Measurements from ENCODE around the gene P2RY2.

P2RY2 gene

DNA sequence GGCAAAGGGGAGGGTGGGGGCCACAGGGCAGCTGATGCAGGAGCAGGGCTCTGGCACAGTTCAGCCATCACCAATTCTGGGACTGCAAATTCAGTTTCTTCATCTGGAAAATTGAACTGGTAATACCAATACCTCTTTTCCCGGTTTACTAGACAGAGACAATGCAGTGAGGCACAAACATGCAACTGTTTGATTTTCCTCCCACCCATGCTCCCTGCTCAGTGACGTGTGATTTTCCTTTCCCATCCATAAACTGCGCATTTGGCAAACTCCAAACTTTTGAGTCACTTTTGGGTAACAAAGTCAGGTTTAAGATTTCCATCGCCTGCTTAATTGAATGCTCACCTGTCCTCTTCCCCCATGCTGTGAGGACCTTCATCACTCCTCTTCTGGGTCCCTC, 23.2 kb downstream of the P2RY2 start:
- no peak for DNase-seq (ENCODE audit: low read depth in 3 of 3, low spot score in 1 of 3)

DNA sequence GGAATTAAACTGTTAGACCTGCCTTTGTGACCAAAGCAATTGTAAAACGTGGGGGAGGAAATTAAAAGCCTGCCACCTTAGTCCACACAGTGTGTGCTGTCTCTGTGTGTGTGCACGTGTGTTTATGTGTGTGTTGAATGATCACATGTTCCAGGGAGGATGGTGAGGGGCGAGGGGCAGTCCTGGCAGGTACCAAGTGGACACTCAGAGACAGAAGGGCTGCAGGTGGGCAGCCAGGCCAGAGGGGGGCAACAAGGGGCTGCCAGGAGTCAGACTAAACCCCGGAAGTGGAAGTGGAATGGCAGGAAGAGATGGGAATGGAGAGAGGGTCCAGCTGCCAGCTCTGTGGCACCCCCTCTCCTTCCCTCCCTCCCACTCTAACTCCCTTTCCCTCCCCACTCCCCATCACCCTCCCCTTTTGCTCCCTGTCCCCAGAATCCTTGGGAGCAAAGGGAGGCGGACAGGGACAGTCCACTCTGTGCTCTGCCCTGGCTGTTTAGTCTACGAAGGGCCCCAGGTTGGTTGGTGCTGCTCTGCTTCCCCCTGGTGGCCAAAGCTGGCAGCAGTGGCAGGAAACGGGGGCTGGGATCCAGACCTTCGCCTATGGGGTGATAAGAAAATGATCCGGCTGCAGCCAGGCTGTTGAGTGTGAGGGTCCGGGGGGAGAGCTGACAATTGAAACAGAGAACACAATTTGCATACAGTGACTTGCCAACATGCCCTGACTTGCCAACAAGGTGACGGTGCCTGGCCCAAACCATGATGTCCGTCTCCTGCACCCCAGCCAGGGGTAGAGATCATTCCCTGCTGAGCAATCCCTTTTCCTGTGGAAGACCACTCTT, 24.4 kb downstream of the P2RY2 start:
- DNase-seq (ENCODE audit: low read depth in 3 of 3, low spot score in 1 of 3): peak; percentile 3 to 68 (median 46)

DNA sequence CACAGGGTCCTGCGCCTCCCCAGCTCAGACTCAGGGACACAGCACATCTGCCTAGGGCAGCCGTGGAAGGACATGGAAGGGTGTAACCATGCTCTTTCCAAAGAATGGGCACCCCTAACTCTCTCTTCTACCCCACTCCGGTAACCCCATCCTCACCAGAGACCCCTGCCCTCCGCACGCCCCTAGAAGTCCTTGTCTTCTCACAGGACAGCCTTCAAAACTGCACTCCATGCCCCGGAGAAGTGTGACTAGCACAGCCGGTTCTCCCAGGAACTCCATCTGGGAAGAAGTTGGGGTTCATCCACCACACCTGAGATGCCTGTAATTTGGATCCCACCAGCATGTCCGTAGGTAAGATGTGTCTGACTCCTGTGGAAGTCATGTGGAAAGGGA, 25.0 kb downstream of the P2RY2 start:
- no peak for DNase-seq (ENCODE audit: low read depth in 3 of 3, low spot score in 1 of 3)

DNA sequence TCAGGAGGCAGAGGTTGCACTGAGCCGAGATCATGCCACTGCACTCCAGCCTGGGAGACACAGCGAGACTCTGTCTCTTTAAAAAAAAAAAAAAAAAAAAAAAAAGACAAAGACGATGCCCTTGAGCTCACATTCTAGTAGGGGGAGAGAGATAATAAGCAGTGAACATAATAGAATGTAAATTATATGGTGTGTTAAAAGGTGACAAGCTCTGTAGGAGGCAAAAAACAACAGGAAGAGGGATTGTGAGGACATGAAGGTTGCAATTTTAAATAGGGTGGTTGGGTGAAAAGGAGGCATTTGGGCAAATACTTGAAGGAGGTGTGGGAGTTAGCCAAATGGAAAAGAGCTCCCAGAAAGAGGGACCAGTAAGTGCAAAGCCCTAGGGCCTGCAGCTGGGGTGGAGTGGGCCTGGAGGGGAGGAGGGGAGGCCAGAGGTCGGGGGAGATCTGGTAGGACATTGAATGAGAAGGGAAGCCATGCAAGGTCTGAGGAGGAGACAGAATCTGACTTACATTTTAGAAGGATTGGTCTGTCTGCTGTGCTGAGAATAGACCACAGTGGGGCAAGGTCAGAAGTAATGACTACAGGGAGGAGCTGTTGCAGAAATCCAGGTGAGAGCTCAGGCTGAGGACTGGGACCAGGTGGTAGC, 26.6 kb downstream of the P2RY2 start:
- DNase-seq (ENCODE audit: low read depth in 3 of 3, low spot score in 1 of 3): no peak

DNA sequence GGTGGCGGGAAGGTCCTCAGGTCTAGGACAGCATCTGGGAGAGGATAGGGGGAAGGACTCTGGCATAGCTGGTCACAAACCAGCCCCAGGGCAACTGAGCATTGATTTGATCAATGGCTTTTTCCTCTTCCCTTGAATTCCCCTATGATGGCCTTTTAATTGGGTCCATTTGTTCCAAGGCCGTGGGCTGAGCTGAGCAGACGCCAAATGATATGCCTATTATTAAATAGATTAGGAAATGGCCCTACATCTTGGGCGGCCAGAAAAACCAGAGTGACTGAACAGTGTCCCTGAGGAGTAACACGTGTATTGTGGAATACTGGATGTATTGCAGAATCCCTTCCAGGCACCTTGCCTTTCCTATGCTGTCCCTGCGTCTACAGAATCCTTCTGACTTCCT, 27.4 kb downstream of the P2RY2 start:
- DNase-seq (ENCODE audit: low read depth in 3 of 3, low spot score in 1 of 3): no peak

DNA sequence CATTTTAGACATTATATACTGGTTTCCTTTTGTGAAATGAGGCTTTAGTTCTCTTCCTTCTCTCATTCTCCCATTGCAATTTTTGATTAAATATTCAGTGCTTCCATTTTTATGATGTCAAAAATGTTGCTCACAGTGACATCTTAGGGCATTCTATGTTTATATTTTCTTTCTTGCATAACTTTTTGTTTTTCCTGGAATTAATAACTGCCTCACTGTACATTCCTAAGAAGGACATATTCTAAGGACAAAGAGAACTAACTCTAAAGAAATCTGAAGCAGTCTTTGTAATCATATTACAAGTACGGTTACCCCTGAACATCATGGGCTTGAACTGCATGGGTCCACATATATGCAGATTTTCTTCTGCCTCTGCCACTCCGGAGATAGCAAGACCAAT, 28.2 kb downstream of the P2RY2 start:
- DNase-seq (ENCODE audit: low read depth in 3 of 3, low spot score in 1 of 3): no peak

DNA sequence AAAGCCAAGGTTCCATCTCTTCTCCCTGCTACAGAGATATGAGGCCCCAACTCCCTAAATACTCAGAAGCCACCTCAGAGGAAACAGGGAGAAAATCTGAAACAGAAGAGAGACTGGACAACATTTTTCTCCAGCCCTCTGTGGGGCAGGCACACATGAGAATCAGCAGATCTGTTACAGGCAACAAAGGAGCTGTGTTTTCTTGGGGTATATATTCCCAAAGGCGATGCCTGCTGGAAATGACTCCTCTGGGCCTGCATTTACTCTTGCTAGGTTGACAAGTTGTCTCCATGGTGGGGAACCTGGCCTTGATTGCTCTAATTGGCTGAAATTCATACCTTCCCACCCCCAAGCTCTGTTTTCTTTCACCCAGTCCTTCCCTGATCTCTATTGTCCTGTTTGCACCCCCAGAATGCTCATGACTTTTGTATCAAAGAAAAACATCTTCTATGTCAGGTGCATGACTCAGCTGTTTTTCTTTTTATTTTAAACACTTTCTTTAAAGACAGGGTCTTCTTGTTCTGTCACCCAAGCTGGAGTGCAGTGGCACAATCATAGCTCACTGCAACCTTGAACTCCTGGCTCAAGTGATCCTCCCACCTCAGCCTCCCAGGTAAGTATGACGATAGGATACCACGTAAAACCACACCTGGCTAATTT, 30.6 kb downstream of the P2RY2 start:
- no peak for DNase-seq (ENCODE audit: low read depth in 3 of 3, low spot score in 1 of 3)

DNA sequence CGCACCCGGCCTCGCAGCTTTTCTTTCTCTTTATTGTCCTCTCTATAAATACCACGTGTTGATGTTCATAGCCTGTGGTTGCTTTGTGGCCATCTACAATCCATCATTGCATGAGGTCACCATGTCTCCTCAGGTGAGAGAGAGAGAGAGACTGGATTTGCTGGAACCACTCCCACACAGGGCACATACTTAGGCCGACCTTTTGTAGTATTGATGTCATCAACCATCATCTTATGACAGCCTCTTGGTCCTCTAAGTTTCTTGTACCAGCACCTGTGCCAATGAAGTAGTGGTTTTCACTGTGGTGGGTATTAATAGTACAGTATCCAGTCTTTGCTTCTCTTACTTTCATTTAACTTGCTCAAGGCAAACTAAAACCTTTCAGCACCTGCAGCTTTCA, 31.2 kb downstream of the P2RY2 start:
- DNase-seq (ENCODE audit: low read depth in 3 of 3, low spot score in 1 of 3): no peak

DNA sequence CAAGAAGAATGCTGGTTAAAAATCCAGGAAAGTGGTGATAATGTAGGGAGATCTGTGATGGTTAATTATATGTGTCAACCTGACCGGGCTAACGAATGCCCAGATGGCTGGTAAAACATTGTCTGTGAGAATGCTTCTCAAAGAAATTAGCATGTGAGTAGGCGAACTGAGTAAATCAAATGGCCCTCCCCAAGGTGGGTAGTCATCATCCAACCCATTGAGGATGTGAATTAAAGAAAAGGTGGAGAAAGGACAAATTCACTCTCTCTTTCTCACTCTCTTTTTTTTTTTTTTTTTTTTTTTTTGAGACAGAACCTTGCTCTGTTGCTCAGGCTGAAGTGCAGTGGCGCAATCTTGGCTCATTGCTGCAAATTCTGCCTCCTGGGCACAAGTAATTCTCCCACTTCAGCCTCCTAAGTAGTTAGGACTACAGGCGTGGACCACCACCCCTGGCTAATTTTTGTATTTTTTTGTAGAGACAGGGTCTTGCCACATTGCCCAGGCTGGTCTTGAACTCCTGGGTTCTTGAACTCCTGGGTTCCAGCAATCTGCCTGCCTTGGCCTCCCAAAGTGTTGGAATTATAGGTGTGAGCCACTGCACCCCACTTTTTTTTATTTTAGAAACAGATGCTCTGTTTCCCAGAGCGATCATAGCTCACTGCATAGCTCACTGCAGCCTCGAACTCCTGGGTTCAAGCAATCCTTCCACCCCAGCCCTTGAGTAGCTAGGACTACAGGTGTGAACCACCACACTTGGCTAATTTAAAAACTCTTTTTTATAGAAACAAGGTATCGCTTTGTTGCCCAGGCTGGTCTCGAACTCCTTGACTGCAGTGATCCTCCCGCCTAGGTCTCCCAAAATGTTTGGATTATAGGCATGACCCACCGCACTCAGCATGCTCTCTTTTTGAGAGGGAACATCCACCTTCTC, 32.0 kb downstream of the P2RY2 start:
- no peak for DNase-seq (ENCODE audit: low read depth in 3 of 3, low spot score in 1 of 3)

DNA sequence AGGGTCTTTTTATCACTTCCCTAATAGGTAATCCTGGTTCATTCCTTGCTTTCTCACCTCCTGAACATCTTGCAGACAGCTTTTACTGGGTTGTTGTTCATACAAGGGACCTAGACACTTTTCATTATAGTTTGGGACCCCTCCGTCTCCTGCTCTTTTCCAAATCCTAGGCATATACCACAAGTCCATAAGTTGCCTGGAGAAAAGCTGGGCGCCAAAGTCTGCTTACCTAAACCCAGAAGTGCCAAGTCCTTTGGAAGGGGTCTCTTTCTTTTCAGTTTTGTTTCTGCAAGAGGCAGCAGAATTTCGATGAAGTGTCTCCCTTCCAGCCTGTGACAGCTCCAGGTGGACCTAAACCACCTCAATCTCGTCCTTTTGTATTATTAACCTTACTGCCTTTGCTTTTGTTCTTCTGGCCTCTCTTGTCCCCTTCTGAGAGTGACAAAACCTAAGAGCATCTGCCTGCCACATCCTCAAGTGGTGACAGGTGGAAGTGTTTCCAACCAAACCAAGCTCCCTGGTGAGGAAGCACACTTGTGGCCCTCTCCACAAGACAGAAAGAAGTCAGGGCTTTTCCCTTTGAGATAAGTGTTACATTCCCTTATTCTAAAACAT, 34.6 kb downstream of the P2RY2 start:
- DNase-seq (ENCODE audit: low read depth in 3 of 3, low spot score in 1 of 3): no peak

DNA sequence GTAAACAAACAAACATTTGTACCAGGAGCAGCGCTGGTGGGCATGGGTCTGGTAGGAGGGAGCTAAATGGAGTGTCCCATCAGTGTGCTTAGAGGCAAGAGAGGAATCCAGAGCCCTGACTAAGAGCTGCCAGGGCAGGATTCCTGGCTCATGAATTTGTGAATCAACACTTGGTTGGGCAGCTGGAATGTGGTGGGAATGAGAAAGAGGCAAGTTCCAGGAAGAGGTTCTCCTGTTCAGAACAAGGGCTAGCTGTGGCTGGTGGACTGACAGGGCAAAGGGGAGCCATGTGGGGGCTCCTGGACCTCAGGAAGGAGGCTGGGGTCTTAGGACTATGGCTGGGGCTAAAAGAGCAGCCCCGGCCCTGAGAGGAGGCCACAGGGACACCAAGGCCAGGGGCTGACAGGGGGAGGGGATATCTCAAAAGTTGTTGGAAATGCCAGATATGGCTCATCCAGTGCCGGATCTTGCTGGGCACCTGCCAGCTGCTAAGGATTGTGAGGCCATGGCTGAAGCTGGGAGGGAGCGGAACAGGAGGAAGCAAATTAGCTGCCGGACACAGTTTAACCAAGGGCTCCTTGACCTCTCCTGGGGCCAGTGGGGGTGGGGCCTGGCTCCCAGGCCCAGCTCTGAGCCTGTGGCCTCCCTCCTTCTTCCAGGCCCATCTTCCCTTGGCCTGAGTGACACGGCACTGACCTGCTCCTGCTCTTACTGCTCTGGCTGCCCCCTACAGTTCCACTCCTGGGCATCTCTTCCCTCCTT, 39.4 kb downstream of the P2RY2 start:
- DNase-seq (ENCODE audit: low read depth in 3 of 3, low spot score in 1 of 3): no peak

DNA sequence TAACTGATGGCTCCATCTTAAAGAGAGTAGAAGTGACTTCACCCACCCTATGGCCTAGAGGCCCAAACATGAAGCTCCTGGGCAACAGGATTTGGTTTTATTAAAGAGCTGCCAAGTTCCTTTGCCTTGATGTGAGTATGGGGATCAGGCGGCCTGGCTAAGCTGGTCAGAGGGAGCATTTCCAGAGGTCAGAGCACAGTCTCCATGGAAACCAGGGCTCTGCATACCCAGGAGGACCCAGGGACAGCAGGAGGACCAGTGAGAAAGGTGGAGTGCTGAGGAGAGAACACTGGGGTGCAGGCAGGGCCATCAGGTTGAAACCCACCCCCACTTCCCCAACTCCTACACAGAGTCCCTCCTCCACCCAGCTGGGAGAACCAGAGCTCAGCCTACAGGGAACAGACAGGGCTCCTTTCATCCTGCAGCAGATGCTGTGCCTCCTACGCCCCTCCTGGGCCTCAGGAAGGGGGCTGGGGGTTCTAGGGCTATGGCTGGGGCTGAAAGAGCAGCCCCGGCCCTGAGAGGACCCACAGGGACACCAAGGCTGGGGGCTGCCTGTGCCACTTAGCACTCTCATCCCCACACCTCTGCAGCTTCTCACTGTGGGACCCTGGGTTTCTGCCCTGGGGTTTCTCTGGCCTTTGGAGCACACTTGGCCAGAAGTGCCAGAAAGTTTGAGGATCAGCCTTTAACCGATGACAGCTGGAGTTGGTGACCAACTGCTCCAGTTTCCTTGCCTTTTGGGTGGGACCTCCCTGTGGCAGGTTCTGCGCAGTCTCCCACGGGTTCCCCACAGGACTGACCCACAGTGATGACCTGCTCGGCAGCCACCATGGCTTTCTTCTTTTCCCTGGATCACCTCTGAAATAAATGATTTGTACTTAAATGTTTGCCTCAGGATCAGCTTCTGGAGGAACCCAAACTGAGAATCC, 40.3 kb downstream of the P2RY2 start:
- no peak for DNase-seq (ENCODE audit: low read depth in 3 of 3, low spot score in 1 of 3)

DNA sequence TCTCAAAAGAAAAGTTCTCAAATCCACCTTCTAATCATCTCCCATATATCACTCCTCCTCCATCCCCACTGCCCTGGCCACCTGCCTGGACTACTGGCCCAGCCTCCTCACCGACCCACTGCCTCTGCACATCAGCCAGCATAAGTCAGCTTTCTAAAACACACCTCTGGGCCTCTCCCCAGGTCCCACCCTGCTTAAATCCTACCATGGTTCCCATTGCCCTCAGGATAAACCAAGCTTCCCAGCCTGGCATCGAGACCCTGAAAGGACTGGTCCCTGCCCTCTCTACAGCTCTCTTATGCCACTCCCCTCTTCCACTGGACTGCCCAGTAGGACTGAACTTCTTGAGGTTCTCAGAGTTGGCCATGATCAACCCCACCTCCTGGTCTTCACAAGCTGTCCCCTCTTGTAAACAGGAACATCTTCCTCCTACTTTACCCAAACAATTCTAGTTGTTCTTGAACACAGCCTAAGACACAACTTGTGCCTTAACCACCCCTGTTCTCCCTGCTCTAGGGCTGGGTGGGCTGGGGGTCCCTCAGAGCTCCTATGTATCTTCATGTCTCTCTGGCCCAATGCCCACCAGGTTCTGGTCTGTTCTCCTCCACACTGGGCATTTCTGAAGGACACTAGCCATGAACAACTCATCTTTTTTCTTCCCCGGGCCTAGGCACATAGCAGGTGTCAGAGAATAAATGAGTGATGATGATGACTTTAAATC, 41.5 kb downstream of the P2RY2 start:
- DNase-seq (ENCODE audit: low read depth in 3 of 3, low spot score in 1 of 3): no peak

DNA sequence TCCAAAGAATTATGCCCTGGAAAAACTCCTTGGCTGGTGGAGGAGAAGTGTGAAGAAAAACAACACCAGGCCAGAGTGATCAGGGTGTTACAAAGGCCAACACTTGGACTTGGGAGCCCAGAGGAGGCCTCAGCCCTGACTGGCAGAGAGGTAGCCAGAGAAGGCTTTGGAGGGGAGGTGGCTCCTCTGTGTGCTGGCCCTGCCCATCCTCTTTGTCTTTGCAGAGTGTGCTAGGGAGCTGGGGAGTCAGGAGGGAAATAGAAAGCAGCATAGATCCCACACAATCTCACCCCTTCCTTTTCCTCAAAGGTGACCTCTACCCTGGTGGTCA, 42.0 kb downstream of the P2RY2 start:
- no peak for DNase-seq (ENCODE audit: low read depth in 3 of 3, low spot score in 1 of 3)

DNA sequence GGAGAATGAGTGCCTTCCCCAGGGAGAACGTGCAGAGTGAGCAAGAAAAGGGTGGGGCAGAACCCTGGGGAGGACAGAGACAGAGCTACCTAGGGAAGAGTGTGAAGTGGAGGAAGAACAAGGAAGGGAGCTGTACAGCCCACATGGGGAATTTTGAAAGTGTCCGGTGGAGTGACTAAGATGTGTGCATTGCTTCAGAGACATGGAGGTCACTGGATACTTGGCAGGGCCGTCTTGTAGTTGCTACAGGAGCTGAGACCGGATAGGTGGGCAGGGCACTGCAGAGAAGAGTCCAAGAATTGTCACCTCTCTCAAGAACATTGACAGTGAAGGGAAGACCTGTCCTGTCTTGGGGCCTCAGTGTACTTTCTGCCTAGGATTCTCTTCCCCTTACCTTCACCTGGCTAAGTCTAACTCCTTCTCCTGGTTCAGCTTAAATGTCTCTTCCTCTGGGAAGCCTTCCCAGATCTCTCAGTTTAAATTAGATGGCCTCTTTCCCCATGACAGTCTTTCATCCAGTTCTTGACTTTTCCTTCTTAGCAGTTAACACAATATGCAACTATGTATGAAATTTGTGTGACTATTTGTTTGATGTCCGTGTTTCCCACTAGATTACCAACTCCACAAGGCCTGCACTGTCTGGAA, 44.9 kb downstream of the P2RY2 start:
- no peak for DNase-seq (ENCODE audit: low read depth in 3 of 3, low spot score in 1 of 3)

DNA sequence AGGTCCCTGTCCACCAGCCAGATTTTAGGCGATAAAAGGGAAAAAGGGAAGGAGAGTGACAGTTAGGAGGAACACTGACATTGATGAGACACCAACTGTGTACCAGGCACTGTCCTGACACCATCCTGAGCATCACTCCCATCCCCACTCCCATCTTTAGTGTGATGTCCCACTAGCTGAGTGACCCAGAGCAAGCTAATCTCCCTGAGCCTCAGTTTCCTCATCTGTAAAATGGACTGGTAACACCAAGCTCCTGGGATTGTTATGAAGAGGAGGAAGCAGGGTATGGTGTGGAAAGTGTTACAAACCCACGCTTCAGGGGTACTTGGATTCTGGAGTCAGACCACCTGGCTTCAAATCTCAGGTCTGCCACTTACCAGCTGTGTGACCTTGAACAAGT, 45.6 kb downstream of the P2RY2 start:
- no peak for DNase-seq (ENCODE audit: low read depth in 3 of 3, low spot score in 1 of 3)

DNA sequence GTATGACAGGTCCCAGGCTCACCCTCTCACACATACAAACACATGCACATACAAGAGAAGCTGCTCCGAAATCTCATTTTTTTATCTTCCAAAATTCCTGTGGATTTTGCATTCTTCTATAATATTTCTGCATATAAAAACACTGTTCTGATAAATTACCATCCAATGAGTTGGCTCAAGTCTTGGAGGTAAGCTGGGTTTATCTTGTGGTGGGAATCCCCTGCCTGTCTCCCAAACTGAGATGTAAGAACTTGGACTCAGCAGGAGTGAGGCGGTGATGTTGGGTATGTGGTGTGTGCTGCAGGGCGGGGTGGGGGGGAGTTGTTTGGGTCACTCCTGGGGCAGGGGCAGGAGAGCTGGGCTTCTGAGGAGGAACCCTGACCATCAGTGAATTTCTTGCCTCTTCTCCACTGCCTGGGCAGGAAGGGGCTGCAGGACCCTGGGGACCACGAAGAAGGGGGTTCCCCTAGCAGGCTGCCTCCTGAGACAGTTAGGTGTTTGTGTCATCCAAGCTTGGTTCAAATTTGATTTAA, 47.3 kb downstream of the P2RY2 start:
- no peak for DNase-seq (ENCODE audit: low read depth in 3 of 3, low spot score in 1 of 3)

Measured in stimulated activated CD4-positive, alpha-beta T cell treated with anti-CD3 and anti-CD28 coated beads, TNF-alpha, amount 100 ng/mL, for 1 hour (primary cell).